A204.1 (cell line): ENCODE results near the gene CYSTM1.
"Not testable (repeated sequence)": the region's sequence is repeated elsewhere in the genome, so short reads cannot be mapped to it uniquely, and the experiment has no call there.

Experiments used
- FAIRE-seq: peaks from 2 replicates; lab custom pipeline; 2012; peaks lifted over from hg19 to GRCh38; lab: Jason Lieb, UNC

Gene CYSTM1

DNA sequence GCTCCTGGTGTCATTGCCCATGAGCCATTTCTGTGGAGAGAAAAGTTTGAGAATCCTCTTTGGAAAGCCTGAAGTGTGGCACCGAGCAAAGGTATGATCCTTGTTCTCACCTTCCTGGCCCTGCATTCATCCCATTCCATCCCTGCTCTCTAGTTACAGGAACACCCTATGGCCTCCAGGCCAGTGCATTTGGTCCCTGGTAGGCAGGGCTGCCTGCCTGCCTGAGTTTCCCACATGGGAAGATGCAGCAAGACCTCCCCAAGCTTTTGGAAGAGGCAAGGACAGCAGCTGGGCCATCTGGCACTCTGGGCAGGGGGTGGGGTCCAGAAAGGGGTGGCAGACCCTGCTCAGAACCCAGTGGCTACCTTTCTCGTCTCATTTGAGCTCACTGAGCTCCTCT, 24.8 kb upstream of the CYSTM1 start:
- FAIRE-seq = no peak

DNA sequence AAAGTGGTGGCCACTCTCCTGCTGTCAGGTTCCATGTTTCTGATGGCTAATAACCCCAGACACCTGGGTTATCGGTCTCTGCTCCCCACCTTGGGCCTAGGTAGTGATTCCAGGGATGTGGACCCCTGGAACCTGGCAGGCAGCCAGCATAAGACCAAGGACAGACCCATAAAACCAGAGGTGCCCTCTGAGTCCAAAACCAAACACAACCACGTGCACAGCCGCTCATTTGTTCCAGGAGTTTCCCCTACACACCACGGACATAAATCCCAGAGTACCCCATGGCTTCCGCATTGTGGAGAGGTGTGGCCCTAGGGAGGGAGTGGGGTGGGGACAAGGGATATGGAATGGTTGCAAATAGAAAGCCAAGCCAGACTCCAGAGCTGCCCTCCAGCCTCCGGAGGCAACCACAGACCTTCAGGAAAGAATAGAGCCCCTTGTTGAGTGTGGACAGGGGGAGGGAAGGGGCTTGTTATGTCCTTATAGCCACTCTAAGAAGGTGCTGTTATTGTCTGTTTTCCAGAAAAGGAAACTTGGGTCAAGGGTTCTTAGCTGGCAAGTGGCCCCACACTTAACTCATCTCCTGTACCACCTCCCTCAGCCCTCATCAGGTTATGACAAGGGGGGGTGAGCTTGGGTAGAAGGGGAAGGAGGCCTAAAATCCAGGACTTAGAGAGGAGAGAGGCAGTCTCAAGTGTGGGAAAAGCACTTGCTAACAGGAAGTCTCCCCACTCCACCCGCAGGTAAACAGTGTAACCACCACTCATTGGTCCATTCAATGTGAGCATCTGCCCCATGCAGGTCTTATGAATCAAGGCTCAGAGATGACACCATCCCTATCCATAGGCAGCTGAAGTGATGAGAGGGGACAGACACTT, 23.6 kb upstream of the CYSTM1 start:
- no peak for FAIRE-seq

DNA sequence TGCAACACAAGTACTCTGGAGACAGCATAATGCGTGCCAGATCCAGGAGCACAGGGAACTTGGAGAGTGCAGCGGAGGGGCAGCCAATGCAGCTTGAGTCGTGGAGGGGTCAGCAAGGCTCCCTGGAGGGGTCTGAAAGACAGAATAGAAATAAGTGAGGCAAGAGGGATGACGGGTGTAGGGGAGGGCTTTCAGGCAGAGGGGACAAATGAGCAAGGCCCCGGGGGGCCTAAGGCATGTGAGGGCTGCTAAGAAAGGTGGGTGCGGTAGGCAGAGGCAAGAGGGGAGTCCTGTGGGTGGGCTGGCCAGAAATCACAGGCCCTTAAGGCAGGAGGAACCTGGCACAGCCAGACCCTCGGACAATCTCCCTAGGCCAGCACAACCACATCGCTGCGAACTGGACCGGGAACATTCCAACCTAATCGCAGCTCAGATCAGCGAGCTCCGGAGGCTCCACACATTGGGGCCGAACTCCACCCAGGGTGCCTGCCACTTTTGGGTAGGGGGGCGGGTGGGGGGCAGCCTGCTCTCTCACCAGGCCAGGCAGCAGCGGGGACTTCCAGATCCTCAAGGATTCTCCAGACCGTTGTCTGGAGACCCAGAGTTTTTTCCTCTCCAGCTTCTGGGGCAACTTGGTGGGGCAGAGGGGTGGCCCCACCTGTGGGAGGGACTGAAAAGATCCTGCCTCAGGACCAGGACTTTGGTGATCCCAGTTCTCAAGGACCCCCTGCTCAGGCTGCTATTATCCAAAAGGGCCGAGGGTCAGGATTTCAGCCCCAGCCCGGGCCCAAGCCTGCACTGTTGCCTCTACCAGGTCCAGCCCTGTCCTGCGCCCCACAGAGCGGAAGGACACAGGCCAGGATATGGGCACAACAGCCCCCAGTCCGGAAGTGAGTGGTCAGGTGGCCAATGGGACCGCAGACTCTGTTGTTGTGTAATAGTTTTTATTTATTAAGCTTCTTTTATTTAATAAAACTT, 22.7 kb upstream of the CYSTM1 start:
- FAIRE-seq = no peak

DNA sequence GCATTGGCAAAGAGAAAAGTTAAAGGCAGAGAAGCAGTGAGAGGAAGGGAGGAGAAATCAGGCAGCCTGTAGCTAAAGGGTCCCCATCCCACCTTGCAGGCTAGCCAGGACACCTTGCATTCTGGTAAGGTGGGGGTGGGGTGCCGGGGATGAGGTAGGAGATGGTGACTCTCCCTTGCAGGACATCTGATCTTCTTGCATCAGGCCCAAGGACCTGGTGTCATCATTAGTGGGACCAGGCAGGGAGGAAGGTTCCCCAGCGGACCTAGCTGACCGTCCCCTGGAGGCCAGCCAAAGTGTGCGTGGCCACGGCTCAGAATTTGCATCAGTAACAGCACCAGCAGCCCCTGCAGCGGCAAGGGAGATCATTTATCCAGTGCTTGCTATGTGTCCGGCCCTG, 21.7 kb upstream of the CYSTM1 start:
- FAIRE-seq = no peak

DNA sequence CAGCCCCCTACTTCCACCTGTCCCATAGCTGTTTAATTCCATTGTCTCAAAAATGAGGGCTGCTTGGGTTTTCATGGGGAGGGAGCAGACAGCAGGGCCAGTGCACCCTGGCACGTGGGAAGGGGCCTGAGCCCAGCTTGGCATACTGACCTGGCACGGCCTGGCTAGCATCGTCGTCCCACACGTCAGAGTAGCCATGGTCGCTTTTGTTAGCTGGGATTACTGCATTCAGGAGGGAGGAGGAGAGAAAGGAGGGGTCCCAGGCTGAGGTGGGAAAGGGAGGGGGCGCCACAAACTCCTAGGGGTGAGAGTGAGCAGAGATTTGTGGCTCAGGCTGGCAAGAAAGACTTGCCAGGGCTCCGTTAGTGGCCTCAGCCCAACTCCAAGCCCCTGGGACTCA, 21.1 kb upstream of the CYSTM1 start:
- no peak for FAIRE-seq

DNA sequence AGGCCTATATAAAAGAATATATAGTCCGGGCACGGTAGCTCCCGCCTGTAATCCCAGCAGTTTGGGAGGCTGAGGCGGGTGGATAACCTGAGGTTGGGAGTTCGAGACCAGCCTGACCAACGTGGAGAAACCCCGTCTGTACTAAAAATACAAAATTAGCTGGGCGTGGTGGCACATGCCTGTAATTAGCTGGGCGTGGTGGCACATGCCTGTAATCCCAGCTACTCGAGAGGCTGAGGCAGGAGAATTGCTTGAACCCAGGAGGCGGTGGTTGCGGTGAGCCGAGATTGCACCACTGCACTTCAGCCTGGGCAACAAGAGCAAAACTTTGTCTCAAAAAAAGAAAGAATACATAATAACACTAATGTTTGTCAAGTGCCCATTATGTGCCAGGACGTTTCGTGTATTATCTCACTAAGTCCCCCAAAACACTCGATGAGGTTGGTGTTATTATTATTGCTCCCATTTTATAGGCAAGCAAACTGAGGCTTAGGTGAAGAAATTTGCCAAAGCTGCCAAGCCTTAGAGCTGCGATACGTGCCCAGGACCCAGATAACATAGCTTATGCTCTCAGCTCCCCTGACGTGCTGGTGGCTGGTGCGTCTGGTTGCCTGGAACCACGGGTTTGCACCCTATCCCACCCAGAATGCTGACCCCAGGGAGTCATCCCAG, 20.1 kb upstream of the CYSTM1 start:
- not testable (repeated sequence) for FAIRE-seq

DNA sequence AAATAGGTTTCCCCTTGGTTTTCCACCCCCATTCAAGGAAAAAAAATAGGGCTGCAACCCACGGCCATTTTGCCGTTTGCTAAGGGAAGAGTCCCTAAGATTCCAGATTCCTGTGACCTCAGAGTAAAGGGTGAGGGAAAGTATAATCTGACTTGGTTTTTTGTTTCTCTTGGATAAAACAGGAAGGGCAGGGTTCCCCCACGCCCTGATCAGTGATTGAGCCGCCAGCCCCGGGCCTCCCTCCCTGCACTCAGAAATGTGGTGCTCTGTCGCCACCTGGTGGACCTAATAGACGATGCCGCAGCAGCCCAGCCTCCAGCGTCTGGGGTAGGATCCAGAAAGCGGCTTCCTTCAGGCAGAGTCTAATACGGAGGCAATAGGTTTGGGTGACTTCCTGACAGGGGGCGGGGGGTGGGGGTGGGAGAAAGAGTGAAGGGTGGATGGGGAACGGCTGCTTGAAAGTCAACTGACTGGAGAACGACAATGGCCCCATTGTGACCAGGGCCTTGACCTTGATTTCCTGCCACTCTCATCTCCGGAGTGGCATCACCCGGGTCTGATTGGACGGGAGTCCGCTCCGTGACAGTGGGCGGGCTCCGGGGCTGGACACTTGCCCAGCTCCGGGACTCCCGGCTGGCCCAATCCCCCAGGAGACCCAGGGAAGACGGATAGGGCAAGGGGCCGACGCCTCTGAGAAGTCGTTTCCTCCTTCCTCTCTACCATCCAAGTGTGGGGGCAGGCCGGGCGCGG, 17.8 kb upstream of the CYSTM1 start:
- FAIRE-seq = peak; percentile 68

DNA sequence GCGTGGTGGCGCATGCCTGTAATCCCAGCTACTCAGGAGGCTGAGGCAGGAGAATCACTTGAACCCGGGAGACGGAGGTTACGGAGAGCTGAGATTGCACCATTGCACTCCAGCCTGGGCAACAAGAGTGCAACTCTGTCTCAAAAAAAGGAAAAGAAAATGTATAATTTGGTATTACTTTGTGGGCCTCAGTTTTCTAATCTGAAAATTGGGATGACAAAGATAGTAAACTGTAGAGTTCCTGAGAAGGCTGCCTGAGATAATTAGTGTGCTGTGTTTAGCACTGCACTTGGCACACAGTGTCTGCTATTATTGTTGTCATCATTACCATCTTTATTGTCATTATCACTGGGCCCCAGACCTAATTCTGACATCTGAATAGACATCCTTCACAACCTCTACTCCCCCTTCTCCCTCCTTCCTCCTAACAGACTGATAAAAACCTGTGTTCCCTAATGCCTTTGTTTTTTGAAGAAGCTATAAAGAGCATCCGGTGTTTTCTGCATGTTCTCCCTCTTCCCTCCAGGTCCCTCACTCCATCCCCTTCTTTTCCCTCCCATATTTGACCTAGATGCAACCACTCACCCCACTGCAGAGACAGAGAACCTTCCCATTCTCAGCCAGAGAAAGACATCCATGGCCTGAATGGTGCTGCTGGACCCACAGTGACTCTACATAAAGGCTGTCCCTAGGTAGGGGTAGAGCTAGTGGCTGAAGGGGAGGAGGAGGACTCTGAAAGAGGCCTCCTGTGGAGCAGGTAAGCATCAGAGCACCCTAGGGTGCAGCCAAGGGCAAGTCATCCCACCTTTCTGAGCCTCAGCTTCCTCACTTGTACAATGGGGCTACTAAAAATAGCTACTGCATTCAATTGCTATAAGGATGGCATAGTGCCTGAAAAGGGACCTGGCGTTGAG, 15.7 kb upstream of the CYSTM1 start:
- FAIRE-seq = no peak

DNA sequence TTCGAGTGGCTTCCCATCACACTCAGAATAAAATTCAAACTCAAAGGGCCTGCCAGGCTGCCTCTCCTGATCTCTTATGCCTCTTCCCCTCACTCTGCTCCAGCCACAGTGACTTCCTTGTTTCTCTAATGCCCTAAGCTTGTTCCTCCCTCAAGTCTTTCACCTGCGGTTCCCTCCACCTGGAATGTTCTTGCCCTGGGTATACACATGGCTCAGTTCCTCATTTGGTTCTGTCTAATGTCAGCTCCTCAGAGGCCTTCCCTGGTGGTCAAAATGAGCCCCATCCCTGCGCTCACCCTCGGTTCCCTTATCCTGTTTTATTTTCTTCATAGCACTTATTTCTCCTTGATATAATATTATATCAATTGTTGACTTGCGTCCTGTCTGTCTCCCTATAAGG, 12.7 kb upstream of the CYSTM1 start:
- FAIRE-seq = no peak

DNA sequence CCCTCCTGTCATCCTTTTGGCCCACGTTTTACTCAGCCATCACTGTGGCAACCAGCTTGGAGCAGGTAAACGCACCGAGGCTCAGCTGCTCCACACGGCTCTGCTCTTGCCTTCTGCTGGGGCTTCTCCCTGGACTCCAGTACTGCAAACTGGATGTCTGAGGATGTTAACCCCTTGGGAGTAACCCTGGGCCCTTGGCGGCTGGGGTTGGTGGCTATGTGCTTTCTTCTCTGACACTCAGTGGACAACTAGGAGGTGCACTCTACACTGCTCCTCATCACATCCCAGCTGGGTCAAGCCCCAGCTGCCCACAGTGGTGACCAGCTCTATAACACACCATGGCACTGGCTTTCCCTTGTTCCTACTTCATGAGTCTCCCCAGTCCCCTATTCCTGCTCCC, 12.2 kb upstream of the CYSTM1 start:
- FAIRE-seq = no peak

DNA sequence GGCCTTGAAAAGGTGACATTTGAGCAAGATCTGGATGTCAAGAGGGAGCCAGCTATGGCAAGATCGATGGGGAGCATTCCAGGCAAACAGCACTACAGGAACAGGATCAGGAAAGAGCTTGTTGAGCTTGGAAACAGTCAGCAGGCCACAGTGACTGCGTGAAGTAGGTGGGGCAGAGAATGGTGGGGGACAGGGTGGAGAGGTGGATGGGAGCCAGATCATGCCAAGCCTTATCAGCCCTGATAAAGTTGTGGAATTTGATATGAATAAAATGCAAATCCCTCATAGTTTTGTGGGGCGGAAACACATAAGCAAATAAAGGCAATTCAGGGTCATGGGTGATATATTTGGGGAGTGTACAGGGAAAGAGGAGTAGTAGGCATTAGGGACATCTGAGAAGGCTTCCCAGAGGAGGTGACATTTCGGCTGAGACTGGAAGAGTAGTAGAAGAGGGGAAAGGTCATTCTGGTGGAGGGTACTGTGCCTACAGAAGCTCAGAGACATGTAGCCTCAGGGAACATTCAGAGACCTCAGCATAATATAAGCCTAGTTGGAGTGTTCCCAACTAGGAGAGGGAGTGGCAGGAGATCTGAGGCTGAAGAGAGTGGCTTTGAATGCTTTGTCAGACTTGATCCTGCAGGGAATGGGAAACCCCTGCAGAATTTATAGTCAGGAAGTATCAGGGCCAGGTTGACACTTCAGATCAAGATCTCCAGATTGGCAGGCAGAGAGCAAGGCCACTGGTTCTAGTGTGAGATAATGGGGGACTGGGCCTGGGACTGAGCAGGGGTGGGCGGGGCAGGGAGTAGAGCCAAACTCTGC, 9.7 kb upstream of the CYSTM1 start:
- FAIRE-seq = no peak

DNA sequence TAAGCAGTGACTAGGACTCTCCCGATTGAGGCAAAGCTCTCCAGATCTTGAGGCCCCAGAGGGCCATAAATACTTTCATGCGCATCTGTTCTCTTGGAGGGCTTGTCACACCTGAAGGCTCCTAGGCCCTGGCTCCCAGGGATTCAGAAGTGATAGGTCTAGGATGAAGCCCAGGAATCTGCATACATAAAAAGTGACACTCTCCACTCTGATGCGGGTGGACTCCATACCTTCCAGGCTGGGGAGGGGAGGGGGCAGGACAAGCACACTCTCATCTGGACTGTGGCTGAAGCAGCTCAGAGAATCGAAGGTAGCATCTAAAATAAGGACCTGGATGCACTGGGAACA, 9.1 kb upstream of the CYSTM1 start:
- no peak for FAIRE-seq

DNA sequence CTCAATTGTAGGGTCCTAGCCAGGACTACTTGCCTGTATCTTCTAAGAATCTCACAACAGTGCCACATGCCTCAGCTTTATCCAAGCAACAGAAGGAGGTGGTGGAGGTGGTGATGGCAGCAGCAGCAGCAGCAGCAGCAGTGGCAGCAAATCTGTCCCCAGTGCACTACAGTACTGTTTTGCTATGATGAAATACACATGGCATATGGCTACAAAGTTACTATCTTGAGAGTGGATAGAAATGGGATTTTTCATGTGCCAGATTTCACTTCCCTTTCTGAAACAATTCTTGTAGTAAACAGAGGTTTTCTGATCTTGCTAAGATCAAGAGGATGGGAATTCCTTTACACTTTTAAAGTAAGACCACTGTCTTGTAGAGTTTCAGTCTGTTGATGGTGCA, 8.1 kb upstream of the CYSTM1 start:
- FAIRE-seq = no peak

DNA sequence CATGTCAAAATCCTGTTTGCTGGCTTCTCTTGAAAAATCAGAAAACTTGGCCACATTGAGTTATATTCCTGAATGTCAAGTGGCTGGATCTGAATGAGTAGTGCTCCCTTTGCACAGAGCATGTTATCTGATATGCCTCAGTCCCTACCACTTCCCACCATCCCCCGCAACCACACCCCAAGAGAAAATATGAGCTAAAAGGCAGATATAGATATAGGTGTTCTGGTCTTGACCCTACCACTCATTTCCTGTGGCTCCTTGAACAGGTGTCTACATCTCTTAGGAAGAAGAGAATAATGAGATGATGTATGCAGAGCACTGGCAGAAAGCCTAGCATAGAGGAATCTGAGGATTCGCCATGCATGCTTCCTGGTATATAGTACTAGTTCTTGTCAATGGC, 6.6 kb upstream of the CYSTM1 start:
- no peak for FAIRE-seq

DNA sequence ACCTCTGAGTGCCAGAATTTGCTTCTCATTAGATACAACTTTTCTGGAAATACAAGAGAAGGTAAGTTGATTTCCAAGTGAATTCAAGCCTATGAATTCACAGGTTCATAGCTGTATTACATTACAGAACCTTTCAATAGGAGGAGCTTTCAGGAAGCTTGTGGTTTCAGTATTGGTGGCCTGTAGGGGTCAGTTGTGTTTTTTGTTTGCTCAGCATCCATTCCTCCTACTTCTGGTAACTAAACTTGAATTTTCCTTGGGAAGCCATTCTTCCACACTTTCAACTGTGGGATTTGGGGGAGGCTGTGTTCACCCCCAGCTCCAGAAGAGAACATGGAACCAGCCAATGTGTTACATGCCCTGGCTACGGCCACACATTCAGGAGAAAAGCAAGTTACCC, 5.6 kb upstream of the CYSTM1 start:
- FAIRE-seq = no peak

DNA sequence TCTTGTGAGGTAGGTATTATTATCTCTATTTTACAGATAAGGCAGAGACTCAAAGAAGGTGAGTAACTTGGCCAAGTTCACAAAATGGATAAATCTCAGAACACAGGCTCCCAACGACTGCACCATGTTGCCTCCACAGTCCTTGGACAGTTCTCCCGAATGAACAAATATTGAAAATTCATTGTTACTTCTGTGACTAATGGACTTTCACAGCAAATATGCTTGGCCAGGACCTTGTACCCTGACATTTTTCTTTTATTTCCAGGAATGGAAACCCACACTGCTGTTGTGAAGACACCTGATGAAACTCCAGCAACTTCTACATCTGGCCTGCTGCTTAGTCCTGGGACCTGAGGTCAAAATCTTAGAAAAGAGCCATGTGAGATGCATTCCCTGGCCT, 2.5 kb upstream of the CYSTM1 start:
- no peak for FAIRE-seq

DNA sequence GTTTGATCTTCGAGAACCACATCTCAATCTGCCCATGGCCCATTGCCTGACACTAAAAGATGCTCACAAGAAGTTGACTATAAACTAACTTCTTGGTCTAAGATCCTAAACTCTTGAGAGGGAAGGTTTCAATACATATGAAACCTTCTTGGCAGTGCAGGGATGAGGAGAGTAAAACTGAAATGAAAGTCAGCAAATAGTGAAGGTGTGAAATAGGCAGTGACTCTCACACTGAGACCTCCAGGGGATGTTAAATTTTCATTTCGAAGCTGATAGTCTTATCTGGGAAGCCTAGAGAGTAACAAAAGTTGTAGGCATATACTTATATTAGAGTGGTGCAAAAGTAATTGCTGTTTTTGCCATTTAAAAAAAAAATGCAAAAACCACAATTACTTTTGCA, 974 bp upstream of the CYSTM1 start:
- FAIRE-seq = no peak

DNA sequence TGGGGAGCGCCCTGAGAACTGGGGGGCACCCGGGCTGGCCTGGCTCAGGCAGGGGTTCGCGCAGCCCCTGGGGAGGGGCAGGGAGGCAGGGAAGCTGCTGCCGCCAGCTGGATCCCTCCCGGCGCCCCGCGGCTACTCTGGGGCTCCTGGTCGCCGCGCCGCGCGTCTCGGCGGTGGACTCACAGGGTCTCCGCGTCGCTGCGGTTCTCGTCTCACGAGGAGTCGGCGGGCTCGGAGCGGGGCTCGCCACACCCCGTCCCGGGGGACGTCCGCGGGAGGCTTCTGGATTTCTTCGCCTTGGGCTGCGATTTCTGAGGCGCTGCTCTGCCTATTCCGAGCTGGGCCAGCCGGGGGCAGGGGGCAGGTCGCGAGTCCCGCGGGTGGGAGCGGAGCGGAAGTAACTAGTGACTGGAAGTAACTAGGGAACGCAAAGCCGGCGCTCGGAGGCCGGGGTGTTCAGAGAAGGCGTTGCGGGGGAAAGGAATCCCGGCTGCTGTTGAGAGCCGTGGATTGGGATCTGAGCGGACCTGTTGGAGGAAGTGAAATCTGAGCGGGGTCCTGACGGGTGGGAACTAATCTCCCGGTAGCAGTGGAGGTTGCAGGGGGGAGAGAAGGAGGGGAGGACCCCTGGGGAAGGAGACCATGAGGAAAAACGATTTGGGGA, 511 bp downstream of the CYSTM1 start:
- FAIRE-seq = no peak

DNA sequence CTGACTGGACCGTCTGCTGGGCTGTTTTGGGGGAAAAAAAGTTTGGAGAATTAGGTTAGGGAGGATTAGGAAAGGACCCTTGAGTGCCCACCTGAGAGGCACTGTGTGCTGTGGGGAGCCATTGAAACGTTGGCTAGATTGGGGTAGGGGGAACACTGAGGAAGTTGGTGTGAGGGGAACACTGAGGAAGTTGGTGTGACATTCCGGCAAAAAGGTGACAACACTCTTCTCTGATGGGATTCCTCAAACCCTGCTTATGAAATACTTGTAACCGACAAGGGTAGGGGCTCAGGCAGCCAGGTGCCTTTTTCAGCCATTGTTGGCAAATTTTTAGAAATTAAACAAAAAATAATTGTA, 1.0 kb downstream of the CYSTM1 start:
- no peak for FAIRE-seq

DNA sequence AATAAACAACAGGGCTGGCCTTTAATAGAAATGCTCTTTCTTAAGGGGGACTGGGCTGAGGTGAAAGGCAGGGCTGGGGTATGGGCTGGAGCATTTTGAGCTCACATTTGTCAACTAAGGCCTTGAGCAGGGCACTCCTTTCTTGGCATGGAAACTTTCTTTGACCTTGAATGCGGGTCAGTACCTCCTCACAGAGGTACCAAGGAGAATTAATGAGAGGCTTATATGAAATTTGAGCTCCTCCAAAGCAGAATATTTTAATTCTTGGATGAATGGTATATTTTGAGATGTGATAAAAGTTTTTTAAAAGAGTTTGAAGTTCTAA, 3.1 kb downstream of the CYSTM1 start:
- no peak for FAIRE-seq
